ENCODE measurements around the gene POU6F2. TPM values are rescaled to one million over a fixed set of nuclear protein-coding genes. Genes with fewer than 3 reads are reported as not detected.

The POU6F2 gene
- total RNA-seq, 1 experiment from 2014 or later, result 0.64 TPM

GRCh38 chr7:39198556-39198955, 220.8 kb downstream of the POU6F2 start:
- intact Hi-C loops (cut with micrococcal nuclease; ENCODE audit: unreplicated experiment), result no loop called here
- CTCF ChIA-PET, result no interaction called here

GRCh38 chr7:39199006-39199405, 221.3 kb downstream of the POU6F2 start:
- no peaks in the 10 kb centered on the region for H3K36me3 Mint-ChIP-seq (ENCODE audit: insufficient read depth, unreplicated experiment)
- H3K27me3 Mint-ChIP-seq (ENCODE audit: unreplicated experiment), result no peaks in the 10 kb centered on the region
- H3K4me1 Mint-ChIP-seq (ENCODE audit: low read depth, unreplicated experiment), result no peaks in the 10 kb centered on the region
- no peaks in the 10 kb centered on the region for H3K9me3 Mint-ChIP-seq (ENCODE audit: low read depth, unreplicated experiment)
- H3K27ac Mint-ChIP-seq (ENCODE audit: unreplicated experiment), result no peak overlapping the region
- no TSS peak for BruUV-seq (replicated peaks)
- intact Hi-C loops (cut with micrococcal nuclease; ENCODE audit: unreplicated experiment), result no loop called here
- CTCF ChIA-PET, result no interaction called here
- no peak for DNase-seq
- no peak for TF ChIP-seq CTCF (IDR thresholded peaks at IDR 0.05; ENCODE audit: unreplicated experiment)
- H3K4me3 Mint-ChIP-seq (ENCODE audit: low read depth, unreplicated experiment), result no peak overlapping the region

More at GRCh38 chr7:39198556-39198955, 220.8 kb downstream of the POU6F2 start:
- H3K4me1 Mint-ChIP-seq (ENCODE audit: low read depth, unreplicated experiment), result no peaks in the 10 kb centered on the region
- no peak for TF ChIP-seq CTCF (IDR thresholded peaks at IDR 0.05; ENCODE audit: unreplicated experiment)
- H3K4me3 Mint-ChIP-seq (ENCODE audit: low read depth, unreplicated experiment), result no peak overlapping the region
- DNase-seq, result no peak
- no peak overlapping the region for H3K27ac Mint-ChIP-seq (ENCODE audit: unreplicated experiment)
- no peaks in the 10 kb centered on the region for H3K36me3 Mint-ChIP-seq (ENCODE audit: insufficient read depth, unreplicated experiment)
- H3K9me3 Mint-ChIP-seq (ENCODE audit: low read depth, unreplicated experiment), result no peaks in the 10 kb centered on the region
- no TSS peak for BruUV-seq (replicated peaks)
- H3K27me3 Mint-ChIP-seq (ENCODE audit: unreplicated experiment), result no peaks in the 10 kb centered on the region

DNA sequence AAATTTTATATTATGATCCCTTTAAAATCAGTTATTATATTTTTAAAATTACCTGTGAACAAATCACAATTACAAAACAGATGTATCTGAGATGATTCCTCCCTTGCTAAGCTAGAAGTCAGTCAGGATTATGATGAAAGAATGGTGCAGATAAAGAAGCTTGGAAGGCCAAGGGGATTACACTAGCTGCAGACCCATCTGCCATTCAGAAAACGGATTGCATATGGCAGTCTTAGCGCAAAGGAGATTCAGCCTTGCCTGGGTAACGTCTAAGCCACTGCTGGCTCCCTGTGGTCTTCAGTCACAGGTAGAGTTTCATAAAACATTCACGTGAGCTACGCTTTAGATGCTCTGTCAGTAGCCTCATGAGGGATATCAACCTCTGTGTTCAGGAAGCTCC, 222.2 kb downstream of the POU6F2 start:
- H3K27ac Mint-ChIP-seq (ENCODE audit: unreplicated experiment), result no peak overlapping the region
- intact Hi-C loops (cut with micrococcal nuclease; ENCODE audit: unreplicated experiment), result no loop called here
- DNase-seq, result no peak
- H3K9me3 Mint-ChIP-seq (ENCODE audit: low read depth, unreplicated experiment), result no peaks in the 10 kb centered on the region
- no peaks in the 10 kb centered on the region for H3K27me3 Mint-ChIP-seq (ENCODE audit: unreplicated experiment)
- H3K4me1 Mint-ChIP-seq (ENCODE audit: low read depth, unreplicated experiment), result no peaks in the 10 kb centered on the region
- no peak overlapping the region for H3K4me3 Mint-ChIP-seq (ENCODE audit: low read depth, unreplicated experiment)
- BruUV-seq (replicated peaks), result no TSS peak
- TF ChIP-seq CTCF (IDR thresholded peaks at IDR 0.05; ENCODE audit: unreplicated experiment), result no peak
- CTCF ChIA-PET, result interaction anchor here (0.6 kb wide), 1 partner anchor 72 kb away, joined by 3 read pairs; no protein-coding TSS in a partner anchor
- no peaks in the 10 kb centered on the region for H3K36me3 Mint-ChIP-seq (ENCODE audit: insufficient read depth, unreplicated experiment)

DNA sequence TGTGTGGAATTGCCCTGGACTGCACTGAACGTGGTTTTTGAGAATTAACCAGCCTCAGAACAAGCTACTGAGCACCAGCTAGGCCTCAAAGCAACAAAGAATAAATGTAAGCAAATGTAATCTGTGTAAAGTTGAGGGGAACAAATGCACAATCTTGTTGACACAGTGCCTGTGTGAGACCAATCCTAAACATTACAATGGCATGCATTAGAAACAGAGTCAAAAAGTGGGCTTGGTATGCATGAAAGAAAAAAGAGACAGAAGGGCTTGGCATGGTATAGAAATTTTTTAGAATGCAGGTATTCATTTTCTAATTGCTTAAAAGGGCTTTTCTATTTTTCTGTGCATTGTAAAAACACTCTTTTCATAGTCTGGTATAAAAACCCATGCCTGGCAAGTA, 224.3 kb downstream of the POU6F2 start:
- intact Hi-C loops (cut with micrococcal nuclease; ENCODE audit: unreplicated experiment), result no loop called here
- Mint-ChIP-seq H3K4me1 (ENCODE audit: low read depth, unreplicated experiment) (no peaks in the 10 kb centered on the region), H3K27ac (ENCODE audit: unreplicated experiment) (no peak overlapping the region), H3K27me3 (ENCODE audit: unreplicated experiment) (no peaks in the 10 kb centered on the region), H3K36me3 (ENCODE audit: insufficient read depth, unreplicated experiment) (no peaks in the 10 kb centered on the region), H3K4me3 (ENCODE audit: low read depth, unreplicated experiment) (no peak overlapping the region), H3K9me3 (ENCODE audit: low read depth, unreplicated experiment) (no peaks in the 10 kb centered on the region)
- DNase-seq, result no peak
- no peak for TF ChIP-seq CTCF (IDR thresholded peaks at IDR 0.05; ENCODE audit: unreplicated experiment)
- CTCF ChIA-PET, result interaction anchor here (0.6 kb wide), 1 partner anchor 505 kb away, joined by 3 read pairs; no protein-coding TSS in a partner anchor
- BruUV-seq (replicated peaks), result no TSS peak
